Peyer's patch (tissue), 4 donors: ENCODE data around the gene MSTN.

ENCODE experiments used
- POLR2A ChIP-seq, 2 donors: fragments of 450-650 bp; IDR thresholded peaks; one replicate each; pipeline ENCODE4 v1.5.1; 2017; ENCODE audit warnings: antibody characterized with exemption in 2 of 2, mild to moderate bottlenecking in 2 of 2, moderate library complexity in 2 of 2
- TF ChIP-seq, protein P1 (sequence below), 6 experiments: fragments of 450-650 bp in 4 of 6; fragments of 200-600 bp in 2 of 6; sonication (generic) in 1 of 6; IDR thresholded peaks; one replicate each; pipeline ENCODE4 v1.5.1; 2017 to 2019; ENCODE audit warnings: antibody characterized with exemption in 6 of 6, mild to moderate bottlenecking in 3 of 6, moderate library complexity in 1 of 6

DNA sequence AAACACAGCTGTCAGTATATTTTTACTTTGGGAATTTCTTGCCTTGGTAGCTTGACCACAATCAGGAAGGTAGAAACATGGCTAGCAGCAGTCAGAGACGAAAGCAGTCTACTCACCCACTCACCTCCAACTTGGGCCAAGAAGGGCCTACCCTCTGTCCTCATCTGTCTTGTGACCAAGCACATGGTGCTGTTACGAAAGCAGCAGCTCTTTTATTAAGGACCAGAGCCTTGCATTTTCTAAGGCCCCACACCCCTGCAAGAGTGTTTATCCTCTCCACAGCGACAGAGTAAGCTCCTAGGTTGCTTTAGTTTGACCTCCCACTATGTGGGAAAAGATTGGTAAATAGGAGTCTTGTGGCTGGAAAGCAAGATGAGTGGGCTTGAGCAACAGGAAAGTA, 31.3 kb upstream of the MSTN start:
- TF ChIP-seq, protein P1, sequence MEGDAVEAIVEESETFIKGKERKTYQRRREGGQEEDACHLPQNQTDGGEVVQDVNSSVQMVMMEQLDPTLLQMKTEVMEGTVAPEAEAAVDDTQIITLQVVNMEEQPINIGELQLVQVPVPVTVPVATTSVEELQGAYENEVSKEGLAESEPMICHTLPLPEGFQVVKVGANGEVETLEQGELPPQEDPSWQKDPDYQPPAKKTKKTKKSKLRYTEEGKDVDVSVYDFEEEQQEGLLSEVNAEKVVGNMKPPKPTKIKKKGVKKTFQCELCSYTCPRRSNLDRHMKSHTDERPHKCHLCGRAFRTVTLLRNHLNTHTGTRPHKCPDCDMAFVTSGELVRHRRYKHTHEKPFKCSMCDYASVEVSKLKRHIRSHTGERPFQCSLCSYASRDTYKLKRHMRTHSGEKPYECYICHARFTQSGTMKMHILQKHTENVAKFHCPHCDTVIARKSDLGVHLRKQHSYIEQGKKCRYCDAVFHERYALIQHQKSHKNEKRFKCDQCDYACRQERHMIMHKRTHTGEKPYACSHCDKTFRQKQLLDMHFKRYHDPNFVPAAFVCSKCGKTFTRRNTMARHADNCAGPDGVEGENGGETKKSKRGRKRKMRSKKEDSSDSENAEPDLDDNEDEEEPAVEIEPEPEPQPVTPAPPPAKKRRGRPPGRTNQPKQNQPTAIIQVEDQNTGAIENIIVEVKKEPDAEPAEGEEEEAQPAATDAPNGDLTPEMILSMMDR (IDR thresholded peaks at IDR 0.05), result no peak
- no peak for TF ChIP-seq POLR2A (IDR thresholded peaks at IDR 0.05)
